Activated T-cell treated with anti-CD3 and anti-CD28 coated beads for 1 hour (primary cell): ENCODE measurements around the gene FAHD1.
A peak's percentile ranks its signal among the peaks of the same experiment; 100 is the strongest.

Source experiments
- DNase-seq: peaks from one replicate; pipeline ENCODE4 v3.0.0-alpha.2; 2020; ENCODE audit warnings: low read depth

Gene FAHD1

GRCh38 chr16:1826691-1827573 lies at the start of gene FAHD1, which contains the start of gene HAGH:
TSS of gene FAHD1 (plus strand) at chr16:1827206. CDS start at chr16:1827239, 33 bp downstream.
TSS of gene HAGH (minus strand) at chr16:1826825. CDS start at chr16:1826787, 38 bp downstream.
- peak; percentile 86 for DNase-seq

GRCh38 chr16:1777375-1778199 lies 49.4 kb upstream of the FAHD1 start:
- DNase-seq = no peak

GRCh38 chr16:1778200-1779179 lies 48.5 kb upstream of the FAHD1 start:
- DNase-seq = no peak

GRCh38 chr16:1779234-1779701 lies 47.7 kb upstream of the FAHD1 start:
- no peak for DNase-seq

- DNase-seq = no peak
Observed at GRCh38 chr16:1779741-1780676, 47.0 kb upstream of the FAHD1 start.

GRCh38 chr16:1780677-1781072 lies 46.3 kb upstream of the FAHD1 start:
- no peak for DNase-seq

- DNase-seq = no peak
Observed at GRCh38 chr16:1781254-1781653, 45.8 kb upstream of the FAHD1 start.

- peak; percentile 18 for DNase-seq
Observed at GRCh38 chr16:1781758-1782407, 45.1 kb upstream of the FAHD1 start.

GRCh38 chr16:1782408-1783264 lies 44.4 kb upstream of the FAHD1 start, which contains the start of the genes NUBP2 and SPSB3:
TSS of gene NUBP2 (plus strand) at chr16:1782960. CDS start at chr16:1783021, 61 bp downstream.
TSS of gene SPSB3 (minus strand) at chr16:1782571. CDS start at chr16:1781483, 1,088 bp downstream.
- DNase-seq = peak; percentile 91

- no peak for DNase-seq
Observed at GRCh38 chr16:1784977-1785845, 41.8 kb upstream of the FAHD1 start.

GRCh38 chr16:1785846-1786170 lies 41.2 kb upstream of the FAHD1 start:
- no peak for DNase-seq

GRCh38 chr16:1786242-1787055 lies 40.6 kb upstream of the FAHD1 start:
- no peak for DNase-seq

GRCh38 chr16:1787056-1787321 lies 40.0 kb upstream of the FAHD1 start:
- DNase-seq = no peak

GRCh38 chr16:1787322-1788094 lies 39.5 kb upstream of the FAHD1 start:
- DNase-seq = no peak

GRCh38 chr16:1788095-1788707 lies 38.8 kb upstream of the FAHD1 start:
- no peak for DNase-seq

- no peak for DNase-seq
Observed at GRCh38 chr16:1788708-1789100, 38.3 kb upstream of the FAHD1 start.
